OCI-LY1 (cell line): Measurements from ENCODE around the gene HP.
"Not testable (repeated sequence)": the region's sequence is repeated elsewhere in the genome, so short reads cannot be mapped to it uniquely, and the experiment has no call there.

Source experiments
- H2AFZ ChIP-seq: fragments of 200-600 bp; sonication (generic), shearing (Covaris generic); 2 replicates; pipeline ENCODE4 v1.6.0; 2014; ENCODE audit warnings: antibody characterized with exemption, mild to moderate bottlenecking, low read length
- H3F3A ChIP-seq: fragments of 200-600 bp; sonication (generic), shearing (Covaris generic); 2 replicates; pipeline ENCODE4 v1.6.0; 2014; ENCODE audit warnings: mild to moderate bottlenecking, antibody characterized with exemption, low read length, moderate library complexity; ENCODE audit not compliant: insufficient read depth
- H3K27ac ChIP-seq: fragments of 200-600 bp; sonication (generic); 2 replicates; pipeline ENCODE4 v1.5.1; 2014; ENCODE audit warnings: low read length, mixed run types, mild to moderate bottlenecking, low read depth; ENCODE audit not compliant: poor library complexity, severe bottlenecking
- H3K27me3 ChIP-seq: fragments of 200-600 bp; sonication (generic); 2 replicates; pipeline ENCODE4 v1.6.0; 2014; ENCODE audit warnings: antibody characterized with exemption, mild to moderate bottlenecking, low read length, moderate library complexity; ENCODE audit not compliant: insufficient read depth
- H3K36me3 ChIP-seq: fragments of 200-600 bp; sonication (generic); 2 replicates; pipeline ENCODE4 v1.6.1; 2014; ENCODE audit warnings: mild to moderate bottlenecking, antibody characterized with exemption, low read length, moderate library complexity, mixed read lengths; ENCODE audit not compliant: insufficient read depth
- H3K4me1 ChIP-seq: fragments of 200-600 bp; sonication (generic); 2 replicates; pipeline ENCODE4 v1.5.1; 2014; ENCODE audit warnings: mild to moderate bottlenecking, low read length, moderate library complexity; ENCODE audit not compliant: insufficient read depth, severe bottlenecking
- H3K4me2 ChIP-seq: fragments of 200-600 bp; sonication (generic), shearing (Covaris generic); 2 replicates; pipeline ENCODE4 v1.6.1; 2014; ENCODE audit warnings: low read length
- H3K4me3 ChIP-seq: fragments of 200-600 bp; sonication (generic); 2 replicates; pipeline ENCODE4 v1.5.1; 2014; ENCODE audit warnings: low read length, low read depth, mild to moderate bottlenecking, mixed read lengths; ENCODE audit not compliant: poor library complexity, severe bottlenecking
- H3K79me2 ChIP-seq: fragments of 200-600 bp; shearing (Covaris generic); 2 replicates; pipeline ENCODE4 v1.6.1; 2016; ENCODE audit warnings: mixed run types, low read length, mixed read lengths; ENCODE audit not compliant: insufficient read depth
- H3K9ac ChIP-seq: fragments of 200-600 bp; sonication (generic), shearing (Covaris generic); 2 replicates; pipeline ENCODE4 v1.6.1; 2014; ENCODE audit warnings: mild to moderate bottlenecking, low read length, mixed read lengths
- H3K9me2 ChIP-seq: fragments of 200-600 bp; sonication (generic), shearing (Covaris generic); 2 replicates; pipeline ENCODE4 v1.6.1; 2014; ENCODE audit warnings: low read depth, mild to moderate bottlenecking, low read length, mixed read lengths
- H3K9me3 ChIP-seq: fragments of 200-600 bp; shearing (Covaris generic); 2 replicates; pipeline ENCODE4 v1.6.1; 2014; ENCODE audit warnings: low read length, mixed read lengths
- H4K20me1 ChIP-seq: fragments of 200-600 bp; sonication (generic), shearing (Covaris generic); 2 replicates; pipeline ENCODE4 v1.6.0; 2016; ENCODE audit warnings: mild to moderate bottlenecking, low read length; ENCODE audit not compliant: insufficient read depth
- EZH2 ChIP-seq: fragments of 200-600 bp; sonication (generic), shearing (Covaris generic); IDR thresholded peaks from 2 replicates; pipeline ENCODE4 v1.8.0; 2017; ENCODE audit warnings: borderline replicate concordance, mixed run types, mild to moderate bottlenecking, antibody characterized with exemption, low read length, moderate library complexity, mixed read lengths
- TF ChIP-seq, protein P1 (sequence below): fragments of 200-600 bp; sonication (generic), shearing (Covaris generic); IDR thresholded peaks from 2 replicates; pipeline ENCODE4 v1.5.1; 2017; ENCODE audit warnings: mild to moderate bottlenecking, antibody characterized with exemption, low read length, moderate library complexity, mixed read lengths

HP gene, protein sequence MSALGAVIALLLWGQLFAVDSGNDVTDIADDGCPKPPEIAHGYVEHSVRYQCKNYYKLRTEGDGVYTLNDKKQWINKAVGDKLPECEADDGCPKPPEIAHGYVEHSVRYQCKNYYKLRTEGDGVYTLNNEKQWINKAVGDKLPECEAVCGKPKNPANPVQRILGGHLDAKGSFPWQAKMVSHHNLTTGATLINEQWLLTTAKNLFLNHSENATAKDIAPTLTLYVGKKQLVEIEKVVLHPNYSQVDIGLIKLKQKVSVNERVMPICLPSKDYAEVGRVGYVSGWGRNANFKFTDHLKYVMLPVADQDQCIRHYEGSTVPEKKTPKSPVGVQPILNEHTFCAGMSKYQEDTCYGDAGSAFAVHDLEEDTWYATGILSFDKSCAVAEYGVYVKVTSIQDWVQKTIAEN

DNA sequence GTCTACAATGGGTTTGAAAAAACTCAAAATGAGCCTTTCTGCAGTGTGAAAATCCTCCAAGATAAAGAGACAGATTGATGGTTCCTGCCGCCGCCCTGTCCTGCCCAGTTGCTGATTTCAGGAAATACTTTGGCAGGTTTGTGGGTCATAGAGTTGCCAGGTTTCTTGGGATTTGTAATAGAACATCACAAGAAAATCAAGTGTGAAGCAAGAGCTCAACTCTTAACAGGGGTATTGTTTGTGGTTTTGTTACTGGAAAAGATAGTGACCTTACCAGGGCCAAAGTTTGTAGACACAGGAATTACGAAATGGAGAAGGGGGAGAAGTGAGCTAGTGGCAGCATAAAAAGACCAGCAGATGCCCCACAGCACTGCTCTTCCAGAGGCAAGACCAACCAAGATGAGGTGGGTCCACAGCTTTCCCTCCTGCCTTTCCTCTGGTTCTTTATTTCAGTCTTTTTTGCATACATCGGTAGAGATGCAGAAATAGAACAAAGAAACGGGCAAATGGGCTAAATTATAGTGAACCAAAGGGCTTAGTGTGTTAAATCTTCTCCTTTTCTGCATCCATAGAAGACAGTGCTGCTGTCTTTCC lies at the start of gene HP:
Gene HP, plus strand, starts transcription at position 252 of the 594 bp plus-strand sequence. Its CDS starts 148 bp downstream, at position 400.
- not testable (repeated sequence) for H3K4me2 ChIP-seq, H3K9me3 ChIP-seq, H4K20me1 ChIP-seq, H3K9ac ChIP-seq, H3K36me3 ChIP-seq, H3K4me1 ChIP-seq, H3K27me3 ChIP-seq, H2AFZ ChIP-seq, H3K79me2 ChIP-seq, H3K27ac ChIP-seq, H3K4me3 ChIP-seq, H3K9me2 ChIP-seq, H3F3A ChIP-seq

DNA sequence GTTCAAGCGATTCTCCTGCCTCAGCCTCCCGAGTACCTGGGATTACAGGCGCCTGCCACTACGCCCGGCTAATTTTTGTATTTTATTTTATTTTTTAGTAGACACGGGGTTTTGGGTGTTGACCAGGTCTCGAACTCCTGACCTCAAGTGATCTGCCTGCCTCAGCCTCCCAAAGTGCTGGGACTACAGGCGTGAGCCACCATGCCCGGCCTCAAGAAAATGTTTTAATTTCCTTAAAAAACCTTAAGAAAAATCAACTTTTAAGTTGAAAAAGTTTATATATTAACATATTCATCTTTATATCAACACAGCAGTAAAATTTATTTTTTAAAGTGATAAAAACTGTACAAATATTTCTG lies 46.3 kb upstream of the HP start:
- Histone ChIP-seq H3K4me1 (peaks cover 10% of the 10 kb centered on the region), H3K4me2 (peak overlapping the region; percentile 40), H3K4me3 (peak overlapping the region; percentile 73), H3K9ac (0 out of 2 replicates have a peak overlapping the region, but pooled peaks have one; percentile 15)
- H2AFZ ChIP-seq, H3K9me3 ChIP-seq, H4K20me1 ChIP-seq, H3K79me2 ChIP-seq, H3F3A ChIP-seq, H3K27ac ChIP-seq, H3K36me3 ChIP-seq, H3K9me2 ChIP-seq, H3K27me3 ChIP-seq: not testable (repeated sequence)

DNA sequence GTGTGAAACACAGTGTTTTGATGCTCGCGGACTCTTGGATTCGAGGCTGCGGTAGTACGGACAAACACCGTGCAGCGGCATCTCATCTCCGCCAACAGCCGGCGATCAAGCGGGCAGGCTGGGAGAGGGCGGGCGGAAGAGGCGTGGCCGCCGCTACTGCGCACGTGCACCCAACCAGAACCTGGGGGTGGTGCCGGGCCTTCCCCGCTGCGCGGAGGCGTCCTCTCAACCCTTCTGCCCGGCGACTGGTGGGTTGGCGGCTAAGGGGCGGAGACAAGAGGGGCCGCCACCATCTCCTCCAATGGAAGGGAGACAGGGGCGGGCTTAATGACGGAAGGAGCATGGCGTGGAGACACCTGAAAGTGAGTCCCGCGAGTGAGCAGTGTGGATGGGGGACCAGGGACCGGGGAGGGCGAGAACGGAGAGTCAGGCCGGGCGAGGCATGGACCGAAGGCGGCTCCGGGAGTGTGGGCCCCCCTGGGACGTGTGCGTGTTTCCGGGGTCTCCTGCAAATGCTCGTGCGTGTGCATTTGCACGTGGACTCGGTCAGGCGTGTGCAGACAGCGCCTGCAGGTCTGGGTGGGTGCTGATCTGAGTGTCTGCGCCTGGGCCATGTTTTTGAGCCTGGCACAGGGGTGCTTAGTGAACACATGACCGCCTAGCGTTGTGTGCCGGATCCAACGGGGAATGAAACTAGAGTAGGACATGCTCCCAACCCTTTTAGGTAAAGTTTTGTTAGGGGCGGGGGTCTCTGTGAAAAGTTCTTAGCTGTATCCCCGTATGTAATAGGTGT lies 45.7 kb upstream of the HP start, which contains the start of gene DHODH:
Gene DHODH, plus strand, starts transcription at position 321 of the 793 bp plus-strand sequence. Its CDS starts 21 bp downstream, at position 342.
- no peak within 1 kb of the TSS for H2AFZ ChIP-seq
- TF ChIP-seq, protein P1, sequence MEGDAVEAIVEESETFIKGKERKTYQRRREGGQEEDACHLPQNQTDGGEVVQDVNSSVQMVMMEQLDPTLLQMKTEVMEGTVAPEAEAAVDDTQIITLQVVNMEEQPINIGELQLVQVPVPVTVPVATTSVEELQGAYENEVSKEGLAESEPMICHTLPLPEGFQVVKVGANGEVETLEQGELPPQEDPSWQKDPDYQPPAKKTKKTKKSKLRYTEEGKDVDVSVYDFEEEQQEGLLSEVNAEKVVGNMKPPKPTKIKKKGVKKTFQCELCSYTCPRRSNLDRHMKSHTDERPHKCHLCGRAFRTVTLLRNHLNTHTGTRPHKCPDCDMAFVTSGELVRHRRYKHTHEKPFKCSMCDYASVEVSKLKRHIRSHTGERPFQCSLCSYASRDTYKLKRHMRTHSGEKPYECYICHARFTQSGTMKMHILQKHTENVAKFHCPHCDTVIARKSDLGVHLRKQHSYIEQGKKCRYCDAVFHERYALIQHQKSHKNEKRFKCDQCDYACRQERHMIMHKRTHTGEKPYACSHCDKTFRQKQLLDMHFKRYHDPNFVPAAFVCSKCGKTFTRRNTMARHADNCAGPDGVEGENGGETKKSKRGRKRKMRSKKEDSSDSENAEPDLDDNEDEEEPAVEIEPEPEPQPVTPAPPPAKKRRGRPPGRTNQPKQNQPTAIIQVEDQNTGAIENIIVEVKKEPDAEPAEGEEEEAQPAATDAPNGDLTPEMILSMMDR = no peak
- no peak for TF ChIP-seq EZH2
- peak within 1 kb of the TSS; percentile 73 for H3K4me3 ChIP-seq
- H3K27ac ChIP-seq = peak within 1 kb of the TSS; percentile 21
- H3K9me2 ChIP-seq = no peaks in the 10 kb centered on the region
- H3K9ac ChIP-seq = peak within 1 kb of the TSS; percentile 77
- H3K9me3 ChIP-seq = no peaks in the 10 kb centered on the region
- no peaks in the 10 kb centered on the region for H4K20me1 ChIP-seq
- no peaks in the 10 kb centered on the region for H3K79me2 ChIP-seq
- H3K4me1 ChIP-seq = peaks cover 16% of the 10 kb centered on the region
- no peaks in the 10 kb centered on the region for H3F3A ChIP-seq
- H3K36me3 ChIP-seq = peaks cover 6% of the 10 kb centered on the region; the same call in 1 of the 2 replicates
- H3K4me2 ChIP-seq = peak within 1 kb of the TSS; percentile 66
- H3K27me3 ChIP-seq = no peaks in the 10 kb centered on the region

DNA sequence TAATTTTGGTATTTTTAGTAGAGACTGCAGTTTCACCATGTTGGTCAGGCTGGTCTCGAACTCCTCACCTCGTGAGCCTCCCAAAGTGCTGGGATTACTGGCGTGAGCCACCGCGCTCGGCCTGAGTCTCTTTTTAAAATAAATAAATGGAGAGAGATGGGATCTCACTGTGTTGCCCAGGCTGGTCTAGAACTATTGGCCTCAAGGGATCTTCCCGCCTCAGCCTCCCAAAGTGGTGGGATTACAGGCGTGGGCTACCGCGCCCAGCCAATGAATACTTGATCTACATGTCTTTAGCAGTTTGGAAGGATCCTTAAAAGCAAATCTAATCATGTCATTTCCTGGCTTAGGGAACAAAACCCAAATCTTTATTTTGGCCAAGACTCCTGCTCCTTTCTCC lies 44.5 kb upstream of the HP start:
- no peak overlapping the region for H3K9ac ChIP-seq
- peaks cover 6% of the 10 kb centered on the region; the same call in 1 of the 2 replicates for H3K36me3 ChIP-seq
- H3K4me3 ChIP-seq = peak overlapping the region; percentile 73
- peaks cover 23% of the 10 kb centered on the region for H3K4me1 ChIP-seq
- H3K27ac ChIP-seq = no peak overlapping the region
- no peaks in the 10 kb centered on the region for H3K9me2 ChIP-seq
- H2AFZ ChIP-seq = no peak overlapping the region
- no peaks in the 10 kb centered on the region for H3K27me3 ChIP-seq
- no peaks in the 10 kb centered on the region for H3K9me3 ChIP-seq
- H3F3A ChIP-seq = no peaks in the 10 kb centered on the region
- TF ChIP-seq EZH2 = no peak
- TF ChIP-seq, protein P1 = no peak
- H3K4me2 ChIP-seq = peak overlapping the region; percentile 66
- no peaks in the 10 kb centered on the region for H4K20me1 ChIP-seq
- no peaks in the 10 kb centered on the region for H3K79me2 ChIP-seq
